NOMO-1 treated with DMSO at 0.1 percent for 48 hours (cell line): ENCODE data around the gene SLC12A4.
"Not testable (repeated sequence)": the region's sequence is repeated elsewhere in the genome, so short reads cannot be mapped to it uniquely, and the experiment has no call there.

Experiments used
- DNase-seq: peaks from one replicate; lab custom pipeline; 2025; ENCODE audit not compliant: unreplicated experiment; lab: John Stamatoyannopoulos, UW

Gene SLC12A4

DNA sequence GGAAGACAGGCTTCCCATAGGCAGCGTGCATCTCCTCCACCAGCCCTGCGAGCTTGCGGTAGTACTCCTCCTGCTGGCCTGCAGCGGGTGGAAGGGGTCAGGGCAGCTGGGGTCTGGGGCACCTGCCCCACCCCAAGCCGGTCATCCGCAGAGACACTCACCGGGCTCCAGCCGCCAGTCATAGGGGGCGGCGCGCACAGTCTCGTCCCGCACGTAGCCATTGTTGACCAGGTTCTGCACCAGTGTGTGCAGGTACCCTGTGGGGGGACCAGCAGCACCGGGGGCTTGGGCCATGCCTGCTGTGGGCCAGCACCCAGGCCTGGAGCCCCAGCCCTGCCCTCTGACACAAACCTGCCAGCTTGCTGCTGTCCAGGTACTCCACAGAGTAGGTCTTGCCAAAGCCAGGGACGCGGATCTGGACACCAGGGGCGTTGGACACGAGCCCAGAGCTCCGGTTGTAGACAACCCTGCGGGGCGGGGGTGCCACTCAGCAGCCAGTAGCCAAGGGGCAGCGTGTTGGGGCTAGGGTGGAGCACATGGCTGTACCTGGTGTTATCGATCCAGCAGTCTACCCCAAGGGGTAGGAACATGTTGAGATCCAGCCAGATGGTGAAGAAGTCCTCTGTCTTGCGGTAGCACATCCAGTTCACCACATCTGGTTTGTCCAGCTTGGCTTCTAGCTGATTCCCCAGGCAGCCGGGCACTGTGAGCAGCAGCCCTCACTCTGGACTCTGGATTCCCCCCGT, 25.8 kb downstream of the SLC12A4 start:
- no peak for DNase-seq

- no peak for DNase-seq
Measured at GRCh38 chr16:67942200-67942509, 26.3 kb downstream of the SLC12A4 start.

DNA sequence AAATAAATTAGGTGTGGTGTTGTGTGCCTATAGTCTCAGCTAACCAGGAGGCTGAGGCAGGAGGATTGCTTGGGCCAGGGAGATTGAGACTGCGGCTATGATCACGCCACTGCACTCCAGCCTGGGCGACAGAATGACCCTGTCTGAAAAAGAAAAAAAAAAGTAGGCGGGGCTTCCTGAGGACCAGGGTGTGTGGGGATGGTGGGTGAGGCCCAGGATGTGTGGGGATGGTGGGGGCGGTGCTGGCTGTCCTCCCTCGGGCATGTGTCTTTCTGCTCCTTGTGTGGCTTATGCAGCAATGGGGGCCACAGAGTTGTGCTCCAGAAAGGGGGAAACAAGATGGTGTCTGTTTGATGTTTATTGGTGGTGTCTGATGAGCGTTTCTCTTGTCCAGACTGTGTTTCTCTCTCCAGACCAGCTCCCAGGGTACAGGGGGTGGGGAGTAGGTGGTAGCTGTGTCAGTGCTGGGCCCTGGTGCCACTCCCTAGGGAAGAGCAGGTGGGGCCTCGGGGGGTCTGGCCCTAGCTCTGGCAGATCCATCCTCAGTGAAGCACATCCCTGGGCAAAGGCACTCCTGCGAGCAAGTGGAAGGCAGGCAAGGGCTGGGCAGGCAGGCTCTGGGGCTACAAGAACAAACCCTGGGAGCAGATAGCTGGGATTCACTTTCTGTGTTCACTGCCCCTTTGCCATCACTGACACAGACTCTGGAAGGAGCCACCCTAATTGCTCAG, 26.8 kb downstream of the SLC12A4 start:
- no peak for DNase-seq

DNA sequence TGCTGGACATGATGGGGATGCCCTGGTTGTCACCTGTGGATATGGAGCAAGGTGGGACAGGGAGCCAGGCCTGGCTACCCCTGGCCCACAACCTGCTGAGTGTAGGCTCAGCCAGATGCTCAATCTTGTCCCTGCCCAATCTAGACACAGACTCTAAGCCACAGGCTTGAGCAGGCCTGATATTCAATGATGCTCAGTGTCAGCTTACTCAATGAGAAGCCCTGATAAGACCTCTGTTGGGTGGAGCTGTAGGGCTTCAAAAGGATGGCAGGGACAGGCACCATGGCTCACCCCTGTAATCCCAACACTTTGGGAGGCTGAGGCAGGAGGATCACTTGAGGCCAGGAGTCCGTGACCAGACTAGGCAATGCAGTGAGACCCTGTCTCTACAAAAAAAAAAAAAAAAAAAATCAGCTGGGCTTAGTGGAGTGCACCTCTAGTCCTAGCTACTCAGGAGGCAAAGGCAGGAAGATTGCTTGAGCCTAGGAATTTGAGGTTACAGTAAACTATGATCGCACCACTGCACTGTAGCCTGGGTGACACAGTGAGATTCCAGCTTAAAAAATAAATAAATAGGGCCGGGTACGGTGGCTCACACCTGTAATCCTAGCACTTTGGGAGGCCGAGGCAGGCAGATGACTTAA, 27.9 kb downstream of the SLC12A4 start:
- no peak for DNase-seq

DNA sequence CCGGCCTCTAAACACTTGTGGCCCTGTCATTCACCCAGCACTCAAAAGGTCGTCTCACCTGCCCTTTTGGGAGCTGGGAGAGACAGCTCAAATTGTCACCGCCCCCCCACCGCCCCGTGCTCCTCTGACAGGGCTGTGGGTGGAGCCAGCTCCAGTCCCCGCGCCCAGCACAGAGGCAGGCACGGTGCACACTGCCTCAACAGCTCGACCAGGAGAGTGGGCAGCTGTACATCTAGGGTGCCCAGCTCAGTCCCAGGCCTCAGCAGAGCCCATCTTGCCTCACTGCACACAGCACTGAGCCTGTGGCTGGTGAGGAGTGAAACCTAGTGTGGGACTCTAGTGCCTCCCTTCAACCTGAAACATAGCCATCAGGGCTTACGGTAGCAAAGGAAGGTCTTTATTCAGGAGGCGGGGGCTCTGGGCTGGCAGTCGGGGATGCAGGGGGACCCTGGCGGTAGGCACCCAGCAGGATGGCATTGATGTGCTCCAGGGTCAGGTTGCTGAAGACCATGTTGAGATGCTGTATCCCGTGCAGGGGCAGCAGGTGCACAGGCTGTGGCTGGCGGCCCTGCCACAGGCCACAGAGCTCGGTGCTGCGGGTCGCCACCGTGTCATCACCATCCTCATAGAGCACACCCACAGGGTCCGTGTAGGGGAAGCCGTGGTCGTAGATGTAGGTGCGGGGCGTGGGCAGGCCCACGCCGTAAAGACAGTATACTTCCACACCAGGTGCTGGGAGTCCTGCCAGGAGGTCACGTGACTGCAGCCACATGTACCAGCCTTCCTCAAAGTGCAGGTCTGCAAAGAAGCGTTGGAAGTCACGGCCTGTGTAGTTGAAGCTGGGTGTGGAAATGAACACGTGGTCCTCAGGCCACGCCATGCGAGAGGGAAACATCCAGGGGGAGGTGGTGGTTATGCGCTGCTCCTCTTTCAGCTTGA, 28.7 kb downstream of the SLC12A4 start:
- no peak for DNase-seq

- DNase-seq: not testable (repeated sequence)
Measured at GRCh38 chr16:67937713-67938112, 30.7 kb downstream of the SLC12A4 start.

- peak; percentile 99 for DNase-seq
Measured at GRCh38 chr16:67936880-67937605, 31.4 kb downstream of the SLC12A4 start.

DNA sequence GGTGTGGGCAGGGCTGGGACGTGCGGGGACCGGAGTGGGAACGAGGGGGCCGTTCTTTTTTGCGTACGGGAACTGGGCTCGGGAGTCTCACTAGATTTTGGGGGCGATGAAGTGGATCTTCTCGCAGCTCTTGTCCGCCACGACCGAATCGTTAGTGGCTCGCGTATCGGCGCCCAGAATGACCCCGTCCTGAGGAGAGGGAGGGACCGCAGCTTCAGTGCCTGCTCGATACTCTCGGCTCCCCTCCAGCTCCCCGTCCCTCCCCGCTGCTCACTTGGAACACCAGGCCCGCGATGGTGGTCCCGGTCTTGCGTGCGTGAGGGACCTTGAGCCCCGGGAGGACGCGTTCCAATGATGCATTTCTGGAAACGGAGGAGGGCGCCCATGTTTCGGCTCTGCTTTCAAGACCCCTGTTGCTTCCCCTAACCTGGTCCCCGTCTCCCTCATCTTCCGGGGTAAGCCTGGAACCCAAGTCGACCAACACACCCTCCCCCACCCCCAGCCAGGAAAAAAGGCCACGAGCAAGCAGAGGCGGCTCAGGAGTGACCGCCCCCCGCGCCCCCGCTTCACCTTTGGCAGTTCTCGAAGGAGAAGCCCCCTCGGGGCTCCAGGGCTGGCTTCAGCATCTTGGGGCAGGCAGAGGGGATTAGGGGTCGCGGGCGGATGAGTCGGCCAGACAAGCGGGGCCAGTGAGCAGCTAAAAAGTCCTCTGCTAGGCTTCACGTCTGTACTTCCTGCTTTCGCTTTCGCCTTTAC, 32.1 kb downstream of the SLC12A4 start, which contains the start of gene PSMB10:
PSMB10 (minus strand) TSS at position 727 of the 756 bp plus-strand sequence; CDS start at position 626, 101 bp downstream.
- peak; percentile 36 for DNase-seq

- peak; percentile 96 for DNase-seq
Measured at GRCh38 chr16:67935402-67936123, 32.9 kb downstream of the SLC12A4 start.

DNA sequence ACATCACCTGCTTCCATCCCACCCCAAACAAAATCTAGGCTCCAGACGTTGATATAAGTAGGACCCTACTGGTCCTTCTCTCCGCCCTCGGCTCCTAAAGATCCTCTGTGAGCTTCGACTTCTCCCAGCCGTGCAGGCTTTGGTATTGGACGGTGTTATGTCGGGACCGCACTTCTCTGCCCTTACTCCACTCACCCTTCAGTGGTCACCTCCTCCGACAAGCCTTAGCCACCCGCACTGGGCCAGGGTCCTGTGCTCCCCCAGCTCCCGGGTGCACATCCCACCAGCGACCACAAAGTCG, 33.4 kb downstream of the SLC12A4 start:
- no peak for DNase-seq

GRCh38 chr16:67934306-67935100, 33.9 kb downstream of the SLC12A4 start:
- DNase-seq: no peak

DNA sequence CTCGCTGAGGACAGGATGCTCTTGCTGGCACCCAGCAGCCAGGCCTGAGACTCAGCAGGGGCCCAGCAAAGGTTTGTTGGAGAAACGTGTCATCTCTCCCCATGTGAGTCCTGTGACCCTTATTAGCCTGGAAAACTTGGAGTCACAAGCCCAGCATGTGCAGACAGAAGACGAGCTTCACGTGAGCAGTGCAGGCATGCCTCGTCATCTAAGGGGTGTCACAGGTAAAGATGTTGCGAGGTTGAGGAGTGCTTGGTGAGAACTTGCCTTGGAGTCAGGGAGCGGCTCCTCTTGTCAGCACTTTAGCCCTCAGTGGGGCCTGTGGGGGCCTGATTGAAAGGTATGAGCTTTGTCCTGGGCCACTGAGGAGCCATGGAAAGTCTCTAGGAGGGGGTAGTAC, 34.6 kb downstream of the SLC12A4 start:
- DNase-seq: no peak

- no peak for DNase-seq
Measured at GRCh38 chr16:67932462-67932840, 36.0 kb downstream of the SLC12A4 start.

DNA sequence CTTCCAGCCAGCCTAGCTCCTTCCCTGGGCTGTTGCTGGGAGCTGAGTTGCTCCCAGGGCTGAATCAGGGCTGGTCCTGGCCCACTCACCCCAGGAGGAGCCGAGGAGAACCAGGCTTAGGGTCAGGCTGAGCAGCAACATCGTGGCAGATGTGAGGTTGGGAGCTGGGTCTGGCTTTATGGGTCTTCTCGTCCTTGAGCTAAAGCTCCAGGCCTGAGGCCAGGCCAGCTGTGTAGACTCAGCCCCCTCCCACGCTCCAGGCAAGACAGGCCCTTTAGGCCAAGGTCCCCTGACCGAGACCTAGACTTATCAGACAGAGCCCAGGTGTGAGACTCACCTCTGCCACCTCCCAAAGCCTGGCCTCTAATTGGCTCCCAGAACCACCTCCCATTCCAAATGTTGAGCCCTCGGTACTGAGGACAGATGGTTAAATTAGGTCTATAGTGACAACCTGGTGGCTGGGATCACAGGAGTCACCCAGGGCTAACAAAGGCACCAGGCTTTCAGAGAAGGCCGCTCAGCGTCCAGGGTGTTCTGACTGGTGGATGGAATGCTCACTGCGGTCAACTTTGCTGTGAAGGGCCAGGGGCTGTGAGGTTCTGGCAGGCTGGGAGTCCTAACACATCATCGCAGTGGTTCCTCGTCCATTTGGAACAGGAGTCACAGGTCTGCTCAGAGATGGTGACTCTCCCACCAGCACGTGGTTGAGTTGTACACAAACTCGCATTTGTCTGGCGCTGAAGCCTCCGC, 36.5 kb downstream of the SLC12A4 start, which contains the start of gene CTRL:
CTRL (minus strand) TSS at position 151 of the 750 bp plus-strand sequence; CDS start at position 141, 10 bp downstream.
- DNase-seq: no peak

DNA sequence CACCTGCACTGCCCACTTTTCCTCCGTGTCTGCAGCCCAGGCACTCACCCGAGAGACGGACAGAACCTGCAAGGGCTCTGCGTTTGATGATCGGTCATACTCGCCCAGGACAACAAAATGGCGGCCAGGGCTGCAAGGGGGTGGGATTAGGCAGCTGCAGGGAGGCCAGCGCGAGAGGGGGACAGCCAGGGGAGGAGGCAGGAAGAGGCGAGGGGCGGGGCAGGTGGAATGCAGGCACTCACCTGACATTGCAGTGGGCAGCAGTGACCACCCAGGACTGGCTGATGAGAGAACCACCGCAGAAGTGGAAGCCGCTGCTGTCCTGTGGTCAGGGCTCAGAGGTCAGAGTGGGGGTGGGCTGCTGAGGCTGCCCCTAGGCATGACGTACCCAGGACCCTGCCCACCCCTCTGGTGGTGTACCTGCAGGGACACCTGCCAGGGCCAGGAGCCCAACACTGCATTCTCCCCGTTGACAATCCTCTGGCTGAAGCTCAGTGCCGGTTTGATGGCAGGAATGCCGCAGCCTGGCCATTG, 37.7 kb downstream of the SLC12A4 start:
- no peak for DNase-seq

GRCh38 chr16:67930191-67930590, 38.2 kb downstream of the SLC12A4 start:
- DNase-seq: no peak
